Measurements from ENCODE around the gene VTI1A.
A peak's percentile ranks its signal among the peaks of the same experiment; 100 is the strongest.

VTI1A gene

GRCh38 chr10:112466802-112467201 is 19.8 kb downstream of the VTI1A start:
- TF ChIP-seq MYC (IDR thresholded peaks at IDR 0.05; ENCODE audit: low read depth, low read length): no peak
- TF ChIP-seq POLR2A (IDR thresholded peaks at IDR 0.05; ENCODE audit: extremely low read depth, insufficient read length): no peak
- no peak for TF ChIP-seq MAX (IDR thresholded peaks at IDR 0.05; ENCODE audit: low read depth, low read length)
- TF ChIP-seq CTCF (IDR thresholded peaks at IDR 0.05; ENCODE audit: low read depth, low read length): no peak
- DNase-seq (ENCODE audit: low read depth): no peak
- no peak overlapping the region for H3K4me3 ChIP-seq (ENCODE audit: low read depth, low read length)

DNA sequence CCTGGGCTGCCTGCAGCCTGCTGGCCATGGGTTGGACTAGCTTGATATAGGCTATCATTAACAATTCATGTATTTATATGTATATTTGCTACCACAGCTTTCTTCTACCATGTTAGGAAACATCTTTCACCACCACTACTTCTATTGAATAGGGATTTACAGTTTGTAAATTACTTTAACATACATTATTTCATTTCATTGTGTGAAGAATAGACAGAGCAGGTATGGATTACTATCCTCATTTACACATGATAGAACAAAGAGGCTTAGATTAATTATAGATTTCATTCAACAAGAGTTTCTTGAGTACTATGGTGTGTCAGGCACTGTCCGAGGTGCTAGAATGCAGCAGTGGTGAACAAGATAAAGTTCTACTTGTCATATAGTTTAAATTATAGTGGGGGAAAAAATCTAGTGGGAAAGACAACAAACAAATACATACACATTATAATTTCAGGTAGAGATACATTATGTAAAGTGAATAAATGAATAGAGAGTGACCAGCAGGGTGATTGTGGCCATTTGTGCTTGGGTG is 20.6 kb downstream of the VTI1A start:
- no peak for TF ChIP-seq CTCF (IDR thresholded peaks at IDR 0.05; ENCODE audit: low read depth, low read length)
- TF ChIP-seq POLR2A (IDR thresholded peaks at IDR 0.05; ENCODE audit: extremely low read depth, insufficient read length): no peak
- no peak for TF ChIP-seq MYC (IDR thresholded peaks at IDR 0.05; ENCODE audit: low read depth, low read length)
- no peak for DNase-seq (ENCODE audit: low read depth)
- no peak overlapping the region for H3K4me3 ChIP-seq (ENCODE audit: low read depth, low read length)

DNA sequence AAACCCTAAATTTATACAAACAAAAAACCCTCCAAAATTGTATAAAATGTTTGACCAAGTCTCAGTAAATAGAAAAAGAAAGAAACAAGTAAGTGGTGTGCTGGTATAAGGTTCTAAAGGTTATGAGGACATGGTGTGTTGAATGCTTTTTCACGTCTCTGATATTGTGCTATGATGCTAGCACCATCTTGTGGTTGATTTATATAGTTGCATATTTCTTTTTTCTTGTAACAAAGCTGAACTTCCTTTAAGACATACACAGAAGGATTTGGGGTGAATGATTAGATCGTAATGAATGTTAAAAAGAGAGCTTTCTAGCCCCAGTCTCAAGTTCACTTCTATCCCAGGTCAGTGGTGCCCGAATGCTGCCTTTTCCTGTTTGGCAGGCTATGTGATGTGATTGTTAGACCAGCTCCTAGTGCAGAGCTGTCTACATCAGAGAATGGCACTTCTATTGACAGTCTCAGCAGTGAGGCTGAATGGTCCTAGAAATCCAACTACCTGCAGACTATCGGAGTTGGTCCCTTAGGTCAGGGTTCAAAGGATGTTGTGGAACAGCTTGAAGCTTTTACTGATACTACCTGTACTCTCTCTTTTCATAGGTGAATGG is 25.0 kb downstream of the VTI1A start:
- TF ChIP-seq CTCF (IDR thresholded peaks at IDR 0.05; ENCODE audit: low read depth, low read length): peak; percentile 42
- no peak for TF ChIP-seq MAX (IDR thresholded peaks at IDR 0.05; ENCODE audit: low read depth, low read length)

DNA sequence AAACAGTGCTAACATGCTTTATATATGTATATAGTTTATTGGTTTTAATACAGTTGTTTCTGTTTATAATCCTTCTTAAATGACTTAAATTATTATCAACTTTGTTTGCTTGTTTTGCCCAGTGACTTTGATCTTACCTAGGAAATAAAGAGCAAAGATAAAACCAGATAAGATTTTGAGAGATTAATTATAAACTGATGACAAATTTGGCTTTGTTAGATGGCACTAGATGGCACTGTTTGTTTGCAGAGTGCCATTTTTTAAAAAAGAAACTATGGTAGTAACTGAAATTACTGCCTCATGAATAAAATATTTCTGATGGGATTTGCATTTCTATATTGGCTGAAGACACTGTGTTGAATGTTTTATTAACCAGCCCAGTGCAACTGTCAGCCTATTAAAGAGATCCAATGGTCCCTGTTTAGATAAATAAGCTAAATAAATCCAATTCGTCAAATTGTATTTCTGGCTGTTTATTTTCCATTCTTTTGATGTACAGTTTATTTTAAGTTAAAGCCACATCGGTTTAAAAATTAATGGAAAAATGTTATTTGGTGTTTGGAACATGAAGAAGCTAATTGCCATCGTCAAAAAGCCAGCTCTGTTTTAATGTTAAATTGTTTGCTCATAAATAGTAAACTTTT is 28.7 kb downstream of the VTI1A start:
- TF ChIP-seq MAX (IDR thresholded peaks at IDR 0.05; ENCODE audit: low read depth, low read length) (no peak), MYC (IDR thresholded peaks at IDR 0.05; ENCODE audit: low read depth, low read length) (no peak), CTCF (IDR thresholded peaks at IDR 0.05; ENCODE audit: low read depth, low read length) (peak; percentile 21)
- no peak for DNase-seq (ENCODE audit: low read depth)
- H3K4me3 ChIP-seq (ENCODE audit: low read depth, low read length): no peak overlapping the region

More for the DNA sequence above, 25.0 kb downstream of the VTI1A start:
- DNase-seq (ENCODE audit: low read depth): peak; percentile 70
- no peak overlapping the region for H3K4me3 ChIP-seq (ENCODE audit: low read depth, low read length)

GRCh38 chr10:112481602-112482001 is 34.6 kb downstream of the VTI1A start:
- H3K4me3 ChIP-seq (ENCODE audit: low read depth, low read length): no peak overlapping the region
- TF ChIP-seq MAX (IDR thresholded peaks at IDR 0.05; ENCODE audit: low read depth, low read length) (no peak), POLR2A (IDR thresholded peaks at IDR 0.05; ENCODE audit: extremely low read depth, insufficient read length) (no peak), MYC (IDR thresholded peaks at IDR 0.05; ENCODE audit: low read depth, low read length) (no peak), CTCF (IDR thresholded peaks at IDR 0.05; ENCODE audit: low read depth, low read length) (no peak)
- DNase-seq (ENCODE audit: low read depth): no peak

Measured in NB4 (cell line).